ENCODE data around the gene UTP11. TPM values are rescaled to one million over a fixed set of nuclear protein-coding genes. Genes with fewer than 3 reads are reported as not detected.

Gene UTP11
- total and polyA plus RNA-seq, 2 donors (not counting 3 experiments of a cell fraction or from before 2014, with no cell fraction given): 20.1 to 54.1 TPM

DNA sequence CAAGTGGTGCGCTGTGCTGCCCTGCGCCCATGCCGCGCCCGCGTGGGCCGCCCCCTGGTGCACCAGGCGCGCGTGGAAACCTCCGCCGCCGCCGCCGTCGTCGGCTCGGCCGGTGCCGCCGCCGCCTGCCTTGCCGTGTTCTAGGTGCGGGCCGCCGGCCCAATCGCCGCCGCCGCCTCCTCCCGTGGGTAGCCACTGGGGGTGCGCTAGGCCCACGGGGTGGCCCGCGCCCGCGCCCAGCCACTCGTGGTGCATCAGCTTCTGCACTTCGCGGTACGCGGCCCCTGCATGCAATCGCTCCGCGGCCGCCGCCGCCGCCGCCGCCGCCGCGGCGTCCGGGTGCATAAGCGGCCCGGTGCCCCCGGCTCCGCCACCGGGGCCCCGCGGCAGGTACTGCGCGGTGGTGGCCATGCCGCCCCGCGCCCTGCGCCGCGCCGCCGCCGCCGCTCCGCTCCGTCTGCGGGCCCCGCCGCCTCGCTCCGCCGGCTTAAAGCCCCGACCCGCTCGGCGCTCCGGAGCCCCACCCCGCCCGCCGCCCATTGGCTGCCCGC lies 33.9 kb downstream of the UTP11 start, which contains the start of gene POU3F1:
TSS of gene POU3F1 (minus strand) at position 461 of the 551 bp plus-strand sequence. CDS start at position 411, 50 bp downstream.
- ChIA-PET CTCF (interaction anchor here (0.7 to 2.4 kb wide), 7 partner anchors 9 to 827 kb away, joined by 3 to 12 read pairs (median 5); partner anchors contain the start of gene MYCBP), POLR2A (no interaction called here)
- Histone ChIP-seq H4K20me1 (replicated peaks; ENCODE audit: control insufficient read depth, extremely low read depth, insufficient read depth, low read length) (no peaks in the 10 kb centered on the region), H3K27ac (ENCODE audit: insufficient read depth, low read depth, low read length) (no peak within 1 kb of the TSS), H3K4me2 (ENCODE audit: insufficient read depth, low read length) (peak within 1 kb of the TSS; percentile 60), H3K9me1 (replicated peaks; ENCODE audit: control insufficient read depth, extremely low read depth, insufficient read depth, low read length) (no peaks in the 10 kb centered on the region), H3K79me2 (ENCODE audit: control insufficient read depth, insufficient read depth, low read length) (no peaks in the 10 kb centered on the region), H3K4me1 (ENCODE audit: control insufficient read depth, extremely low read depth, insufficient read depth, low read length) (peaks cover 7% of the 10 kb centered on the region), H3K36me3 (ENCODE audit: control insufficient read depth in 2 of 2, extremely low read depth in 1 of 2, insufficient read depth in 2 of 2, low read length in 2 of 2) (no peaks in the 10 kb centered on the region), H3K27me3 (ENCODE audit: control insufficient read depth in 2 of 2, insufficient read depth in 2 of 2, low read length in 2 of 2) (peaks cover 45 to 65% of the 10 kb centered on the region in 2 experiments), H3K9ac (replicated peaks; ENCODE audit: extremely low read depth, insufficient read depth, low read length) (no peak within 1 kb of the TSS), H3K9me3 (replicated peaks; ENCODE audit: control insufficient read depth, insufficient read depth, low read length) (no peaks in the 10 kb centered on the region), H3K4me3 (replicated peaks in 1 of 3; ENCODE audit: insufficient read depth in 1 of 3, low read depth in 1 of 3, low read length in 3 of 3) (peak within 1 kb of the TSS; percentile 26 to 37 (median 28)), H2AFZ (ENCODE audit: low read depth, low read length) (peak within 1 kb of the TSS; percentile 79)
- intact Hi-C loops (cut with micrococcal nuclease) (loop anchor here (5.0 kb wide), 1 partner anchor 91 kb away; no protein-coding TSS in a partner anchor), dilution Hi-C loops (cut with MboI; ENCODE audit: extremely low pct_ligation_motif_present, low sequenced_read_pairs) (no loop called here)
- no peak for DNase-seq (ENCODE audit: low read depth, low spot score)
- BruUV-seq (replicated peaks): no TSS peak
- no peak for FAIRE-seq
- TF ChIP-seq POLR2A (IDR thresholded peaks at IDR 0.05; ENCODE audit: low read depth, low read length): no peak
- TF ChIP-seq, protein P1, sequence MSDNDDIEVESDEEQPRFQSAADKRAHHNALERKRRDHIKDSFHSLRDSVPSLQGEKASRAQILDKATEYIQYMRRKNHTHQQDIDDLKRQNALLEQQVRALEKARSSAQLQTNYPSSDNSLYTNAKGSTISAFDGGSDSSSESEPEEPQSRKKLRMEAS (IDR thresholded peaks at IDR 0.05; ENCODE audit: insufficient read depth, insufficient read length): no peak
- no peak for TF ChIP-seq POLR2AphosphoS5 (IDR thresholded peaks at IDR 0.05; ENCODE audit: insufficient read depth, low read depth, low read length)
- no peak for TF ChIP-seq GATA2 (IDR thresholded peaks at IDR 0.05; ENCODE audit: insufficient read depth, insufficient read length, low read depth, low read length)
- no peak for TF ChIP-seq MYC (IDR thresholded peaks at IDR 0.05; ENCODE audit: low read depth, low read length)
- TF ChIP-seq FOS (IDR thresholded peaks at IDR 0.05; ENCODE audit: borderline replicate concordance, insufficient read depth, low read length): no peak
- no peak for TF ChIP-seq EZH2 (IDR thresholded peaks at IDR 0.05; ENCODE audit: borderline replicate concordance, low read depth, low read length, severe bottlenecking)
- TF ChIP-seq, protein P2, sequence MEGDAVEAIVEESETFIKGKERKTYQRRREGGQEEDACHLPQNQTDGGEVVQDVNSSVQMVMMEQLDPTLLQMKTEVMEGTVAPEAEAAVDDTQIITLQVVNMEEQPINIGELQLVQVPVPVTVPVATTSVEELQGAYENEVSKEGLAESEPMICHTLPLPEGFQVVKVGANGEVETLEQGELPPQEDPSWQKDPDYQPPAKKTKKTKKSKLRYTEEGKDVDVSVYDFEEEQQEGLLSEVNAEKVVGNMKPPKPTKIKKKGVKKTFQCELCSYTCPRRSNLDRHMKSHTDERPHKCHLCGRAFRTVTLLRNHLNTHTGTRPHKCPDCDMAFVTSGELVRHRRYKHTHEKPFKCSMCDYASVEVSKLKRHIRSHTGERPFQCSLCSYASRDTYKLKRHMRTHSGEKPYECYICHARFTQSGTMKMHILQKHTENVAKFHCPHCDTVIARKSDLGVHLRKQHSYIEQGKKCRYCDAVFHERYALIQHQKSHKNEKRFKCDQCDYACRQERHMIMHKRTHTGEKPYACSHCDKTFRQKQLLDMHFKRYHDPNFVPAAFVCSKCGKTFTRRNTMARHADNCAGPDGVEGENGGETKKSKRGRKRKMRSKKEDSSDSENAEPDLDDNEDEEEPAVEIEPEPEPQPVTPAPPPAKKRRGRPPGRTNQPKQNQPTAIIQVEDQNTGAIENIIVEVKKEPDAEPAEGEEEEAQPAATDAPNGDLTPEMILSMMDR (IDR thresholded peaks at IDR 0.05; ENCODE audit: extremely low read depth in 1 of 2, insufficient read depth in 1 of 2, low read depth in 1 of 2, low read length in 2 of 2): no peak
- TF ChIP-seq JUN (IDR thresholded peaks at IDR 0.05; ENCODE audit: borderline replicate concordance, insufficient read depth, insufficient read length, low read depth): no peak
